ACHN (cell line): ENCODE results near the gene SRSF7.
"Not testable (repeated sequence)": the region's sequence is repeated elsewhere in the genome, so short reads cannot be mapped to it uniquely, and the experiment has no call there.

ENCODE experiments used
- DNase-seq: peaks from one replicate; pipeline ENCODE4 v3.0.0-alpha.2; 2015
- in situ Hi-C: cut with HindIII; loops from 2 replicates; pipeline ENCODE4 v1.10.0; 2017; ENCODE audit warnings: low sequenced_read_pairs, low pct_ligation_motif_present, low pct_unique_long_range_greater_than_20kb

SRSF7 gene

DNA sequence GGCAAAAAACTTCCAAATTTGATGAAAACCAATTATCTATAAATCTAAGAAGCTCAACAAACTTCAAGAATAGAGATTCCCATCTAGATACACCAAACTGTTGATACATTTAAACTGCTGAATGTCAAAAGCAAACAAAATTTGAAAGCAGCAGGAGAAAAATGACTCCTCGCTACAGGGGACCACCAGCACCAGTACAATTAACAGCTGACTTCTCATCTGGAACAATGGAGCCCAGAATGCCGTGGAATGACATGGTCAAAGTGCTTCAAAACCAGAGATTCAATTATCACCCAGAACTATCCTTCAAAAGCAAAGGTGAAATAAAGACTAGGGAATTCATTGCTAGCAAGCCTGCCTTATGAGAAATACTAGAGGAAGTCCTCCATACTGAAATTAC lies 11.6 kb downstream of the SRSF7 start:
- in situ Hi-C loops, result loop anchor here (25.0 kb wide), 1 partner anchor 152 kb away; no protein-coding TSS in a partner anchor
- no peak for DNase-seq

DNA sequence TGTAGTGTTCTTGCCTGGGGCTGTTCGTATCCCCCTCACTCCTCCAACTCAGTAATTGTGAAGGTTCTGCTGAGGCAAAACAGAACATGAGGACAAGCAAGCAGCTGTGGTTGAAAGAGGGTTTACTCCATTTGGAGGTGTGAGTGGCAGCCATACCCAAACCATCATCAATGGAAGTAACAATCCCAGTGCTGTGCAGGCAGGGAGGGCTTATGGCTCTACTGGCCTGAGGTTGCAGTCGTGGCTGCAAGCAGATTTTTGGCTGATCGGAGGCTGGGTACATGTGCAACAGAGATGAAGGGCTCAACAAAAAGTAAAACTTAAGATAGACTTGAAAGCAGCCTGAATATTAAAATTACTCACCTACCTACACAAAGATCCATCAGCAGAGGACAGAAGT lies 13.2 kb downstream of the SRSF7 start:
- in situ Hi-C loops, result loop anchor here (25.0 kb wide), 1 partner anchor 151 kb away; no protein-coding TSS in a partner anchor
- DNase-seq, result no peak

DNA sequence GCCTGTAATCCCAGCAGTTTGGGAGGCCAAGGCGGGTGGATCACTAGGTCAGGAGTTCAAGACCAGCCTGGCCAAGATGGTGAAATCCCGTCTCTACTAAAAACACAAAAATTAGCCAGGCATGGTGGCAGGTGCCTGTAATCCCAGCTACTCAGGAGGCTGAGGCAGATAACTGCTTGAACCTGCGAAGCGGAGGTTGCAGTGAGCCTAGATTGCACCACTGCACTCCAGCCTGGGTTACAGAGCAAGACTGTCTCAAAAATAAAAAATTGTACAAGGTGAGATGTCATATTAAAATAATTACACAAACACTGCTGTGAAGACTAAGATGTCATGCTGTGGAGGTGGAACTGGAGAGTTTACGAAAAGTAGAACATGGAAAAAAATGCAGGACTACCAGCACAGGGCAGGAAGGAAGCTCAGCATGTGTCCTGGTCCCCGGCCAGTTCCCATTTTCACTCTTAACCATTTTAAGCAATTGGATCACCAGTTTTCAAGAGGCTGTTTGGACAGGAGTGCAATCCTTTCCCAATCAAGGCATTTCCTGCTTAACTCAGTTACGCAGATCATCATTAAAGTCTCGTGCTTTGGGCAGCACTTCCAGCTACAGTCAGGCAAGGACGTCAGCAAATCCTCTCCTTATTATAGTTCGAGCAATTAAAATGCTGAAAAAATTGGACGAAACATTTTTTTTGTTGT lies 14.0 kb downstream of the SRSF7 start:
- in situ Hi-C loops, result loop anchor here (25.0 kb wide), 1 partner anchor 150 kb away; no protein-coding TSS in a partner anchor
- DNase-seq, result not testable (repeated sequence)

DNA sequence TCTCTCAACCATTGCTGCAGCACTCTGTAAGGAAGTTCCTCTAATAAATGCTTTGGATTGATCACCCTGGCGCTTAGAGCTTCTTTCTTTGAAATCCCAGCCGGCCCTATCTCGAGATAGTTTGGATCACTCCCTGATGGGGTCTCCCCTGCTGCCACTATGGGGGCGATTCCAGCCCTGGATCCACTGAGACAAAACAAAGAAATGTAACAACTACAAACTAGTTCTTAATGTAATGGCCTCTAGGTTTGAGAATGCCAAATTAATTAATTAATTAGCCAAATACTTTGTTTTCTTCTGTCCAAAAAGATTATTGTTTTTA lies 15.2 kb downstream of the SRSF7 start:
- in situ Hi-C loops, result loop anchor here (25.0 kb wide), 1 partner anchor 149 kb away; no protein-coding TSS in a partner anchor
- DNase-seq, result no peak

DNA sequence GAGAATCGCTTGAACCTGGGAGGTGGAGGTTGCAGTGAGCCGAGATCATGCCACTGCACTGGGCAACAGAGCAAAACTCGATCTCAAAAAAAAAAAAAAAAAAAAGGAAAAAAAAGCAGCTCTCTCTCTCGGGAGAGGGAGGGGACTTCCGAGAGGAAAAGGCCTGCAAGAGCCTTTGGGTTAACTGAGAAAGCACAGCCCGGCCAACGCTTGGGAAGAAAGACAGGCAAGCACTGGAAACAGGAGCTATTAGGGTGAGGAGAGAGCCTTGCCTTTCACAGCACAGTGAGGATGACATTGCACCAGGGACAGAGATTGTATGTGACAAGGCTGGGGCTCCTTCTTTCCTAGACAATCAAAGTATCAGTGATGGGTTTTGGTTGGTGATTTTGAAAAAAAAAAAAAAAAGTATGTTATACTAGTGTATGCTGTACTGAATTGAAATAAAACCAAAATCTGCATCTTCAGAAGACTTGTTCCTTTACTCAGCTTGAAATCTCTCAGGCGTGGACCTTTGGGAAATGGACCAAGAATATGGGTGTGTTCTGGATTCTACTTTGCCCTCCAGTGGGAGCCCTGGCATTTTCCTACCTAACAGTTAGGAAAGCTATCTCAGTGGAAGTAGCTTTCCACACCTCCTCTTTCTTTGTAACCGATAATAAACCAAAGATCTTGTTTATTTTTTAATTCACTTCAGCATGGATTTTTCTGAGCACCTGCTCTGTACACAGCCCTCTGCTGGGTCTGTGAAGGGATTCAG lies 16.7 kb downstream of the SRSF7 start:
- in situ Hi-C loops, result loop anchor here (25.0 kb wide), 1 partner anchor 147 kb away; no protein-coding TSS in a partner anchor
- no peak for DNase-seq

DNA sequence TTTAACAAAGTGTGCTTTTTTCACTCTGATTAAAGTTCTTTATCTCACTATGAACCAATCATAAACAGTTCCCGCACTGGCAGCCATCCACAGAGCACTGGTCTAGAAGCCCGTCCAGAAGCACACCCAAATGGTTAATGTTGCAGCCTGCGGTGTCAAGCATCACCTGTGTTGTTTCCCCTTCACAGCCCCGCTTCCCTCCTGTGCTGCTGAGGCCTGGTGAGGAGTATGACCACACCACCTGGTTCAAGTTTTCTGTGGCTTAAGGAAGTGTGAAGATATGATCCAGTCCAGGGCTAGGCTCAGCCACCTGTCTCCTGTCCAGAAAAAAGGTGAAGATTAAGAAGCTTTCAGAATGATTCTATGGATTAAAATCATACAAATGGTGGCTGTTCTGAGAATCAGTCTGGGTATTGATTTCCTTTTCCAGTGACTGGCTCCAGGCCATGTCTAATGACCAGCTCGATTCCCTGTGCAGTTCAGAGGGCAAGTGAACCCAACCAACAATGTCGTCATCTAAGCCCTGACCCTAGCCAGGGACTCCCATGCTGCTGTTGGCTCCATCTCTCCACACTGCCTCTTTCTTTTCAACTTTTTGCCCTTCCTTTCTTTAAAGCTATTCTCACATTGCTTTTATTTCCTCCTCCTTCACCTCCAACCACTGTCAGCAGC lies 17.7 kb downstream of the SRSF7 start:
- in situ Hi-C loops, result loop anchor here (25.0 kb wide), 1 partner anchor 146 kb away; no protein-coding TSS in a partner anchor
- DNase-seq, result no peak

DNA sequence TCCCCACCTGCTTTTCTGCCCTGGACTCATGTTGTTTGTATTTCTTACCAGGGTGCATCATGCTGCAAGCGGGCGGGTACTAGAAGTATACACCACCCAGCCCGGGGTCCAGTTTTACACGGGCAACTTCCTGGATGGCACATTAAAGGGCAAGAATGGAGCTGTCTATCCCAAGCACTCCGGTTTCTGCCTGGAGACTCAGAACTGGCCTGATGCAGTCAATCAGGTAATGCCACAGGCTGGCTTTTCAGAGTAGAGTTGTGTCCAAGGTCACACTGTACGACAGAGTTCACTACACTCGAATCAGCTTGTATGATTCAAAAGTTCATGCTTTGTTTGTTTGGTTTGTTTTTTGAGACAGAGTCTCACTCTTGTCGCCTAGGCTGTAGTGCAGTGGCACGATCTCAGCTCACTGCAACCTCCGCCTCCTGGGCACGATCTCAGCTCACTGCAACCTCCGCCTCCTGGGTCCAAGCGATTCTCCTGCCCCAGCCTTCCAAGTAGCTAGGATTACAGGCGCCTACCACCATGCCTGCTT lies 19.4 kb downstream of the SRSF7 start:
- no peak for DNase-seq
- in situ Hi-C loops, result loop anchor here (25.0 kb wide), 1 partner anchor 144 kb away; no protein-coding TSS in a partner anchor

DNA sequence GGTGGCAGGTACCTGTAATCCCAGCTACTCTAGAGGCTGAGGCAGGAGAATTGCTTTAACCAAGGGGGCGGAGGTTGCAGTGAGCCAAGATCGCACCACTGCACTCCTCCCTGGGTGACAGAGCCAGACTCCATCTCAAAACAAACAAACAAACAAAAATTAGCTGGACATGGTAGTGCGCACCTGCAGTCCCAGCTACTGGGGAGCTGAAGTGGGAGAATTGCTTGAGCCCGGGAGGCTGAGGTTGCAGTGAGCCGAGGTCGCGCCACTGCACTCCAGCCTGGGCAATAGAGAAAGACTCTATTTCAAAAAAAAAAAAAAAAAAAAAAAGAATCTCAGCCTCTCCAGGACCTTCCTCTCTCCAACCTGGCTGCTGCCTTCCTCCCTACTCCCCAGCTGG lies 20.1 kb downstream of the SRSF7 start:
- in situ Hi-C loops, result loop anchor here (25.0 kb wide), 1 partner anchor 144 kb away; no protein-coding TSS in a partner anchor
- no peak for DNase-seq

DNA sequence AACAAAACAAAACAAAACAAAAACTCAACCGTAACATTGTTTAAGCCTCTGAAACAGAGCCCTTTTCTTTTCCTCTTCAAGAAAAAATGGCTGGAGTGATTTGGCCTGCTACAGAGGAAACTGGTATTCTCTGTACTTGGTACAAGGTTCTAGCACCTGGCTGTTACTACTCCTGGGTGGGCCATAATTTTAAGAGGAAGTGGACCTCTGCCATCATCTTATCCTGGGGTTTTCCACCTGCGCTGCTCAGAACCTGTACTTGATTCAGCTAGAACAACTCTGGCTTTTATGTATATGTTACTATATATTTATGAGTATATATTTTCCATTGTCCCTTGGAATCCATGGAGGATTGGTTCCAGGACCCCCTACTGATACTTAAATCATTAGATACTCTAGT lies 22.5 kb downstream of the SRSF7 start:
- DNase-seq, result no peak
- in situ Hi-C loops, result loop anchor here (25.0 kb wide), 1 partner anchor 141 kb away; no protein-coding TSS in a partner anchor

DNA sequence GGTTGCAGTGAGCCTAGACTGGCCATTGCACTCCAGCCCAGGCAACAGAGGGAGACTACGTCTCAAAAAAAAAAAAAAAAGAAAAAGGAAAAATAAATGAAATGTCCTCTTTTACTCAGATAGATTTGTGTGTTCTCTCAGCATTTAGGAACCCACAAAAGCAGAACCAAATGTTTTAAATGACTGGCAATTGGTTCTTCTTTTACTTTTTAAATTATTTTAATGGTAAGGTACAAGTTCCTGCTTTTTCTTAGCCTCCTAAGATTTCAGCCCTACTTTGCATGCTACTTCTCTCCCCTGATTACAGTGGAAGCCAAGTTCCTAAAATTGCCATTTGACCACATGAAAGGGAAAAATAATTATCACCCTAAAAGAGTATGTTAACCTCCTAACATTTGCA lies 23.5 kb downstream of the SRSF7 start:
- DNase-seq, result no peak
- in situ Hi-C loops, result loop anchor here (25.0 kb wide), 1 partner anchor 140 kb away; no protein-coding TSS in a partner anchor

DNA sequence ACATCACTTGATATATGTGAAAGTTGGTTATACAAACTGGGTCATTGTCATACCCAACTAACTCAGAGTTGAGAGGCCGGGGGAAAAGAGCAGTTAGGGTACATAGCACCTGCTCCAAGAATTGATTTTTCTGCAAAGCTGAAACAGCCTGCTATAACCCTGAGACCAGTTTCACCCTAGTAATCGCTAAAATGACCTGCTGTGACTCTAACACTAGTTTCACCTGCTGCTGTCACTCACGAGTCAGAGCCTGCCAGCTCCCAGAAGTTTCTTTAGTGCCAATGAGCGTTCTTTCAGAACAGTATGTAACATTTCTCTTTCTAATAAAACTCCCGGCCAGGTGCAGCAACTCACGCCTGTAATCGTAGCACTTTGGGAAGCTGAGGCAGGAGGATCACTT lies 28.0 kb downstream of the SRSF7 start:
- in situ Hi-C loops, result no loop called here
- DNase-seq, result no peak

DNA sequence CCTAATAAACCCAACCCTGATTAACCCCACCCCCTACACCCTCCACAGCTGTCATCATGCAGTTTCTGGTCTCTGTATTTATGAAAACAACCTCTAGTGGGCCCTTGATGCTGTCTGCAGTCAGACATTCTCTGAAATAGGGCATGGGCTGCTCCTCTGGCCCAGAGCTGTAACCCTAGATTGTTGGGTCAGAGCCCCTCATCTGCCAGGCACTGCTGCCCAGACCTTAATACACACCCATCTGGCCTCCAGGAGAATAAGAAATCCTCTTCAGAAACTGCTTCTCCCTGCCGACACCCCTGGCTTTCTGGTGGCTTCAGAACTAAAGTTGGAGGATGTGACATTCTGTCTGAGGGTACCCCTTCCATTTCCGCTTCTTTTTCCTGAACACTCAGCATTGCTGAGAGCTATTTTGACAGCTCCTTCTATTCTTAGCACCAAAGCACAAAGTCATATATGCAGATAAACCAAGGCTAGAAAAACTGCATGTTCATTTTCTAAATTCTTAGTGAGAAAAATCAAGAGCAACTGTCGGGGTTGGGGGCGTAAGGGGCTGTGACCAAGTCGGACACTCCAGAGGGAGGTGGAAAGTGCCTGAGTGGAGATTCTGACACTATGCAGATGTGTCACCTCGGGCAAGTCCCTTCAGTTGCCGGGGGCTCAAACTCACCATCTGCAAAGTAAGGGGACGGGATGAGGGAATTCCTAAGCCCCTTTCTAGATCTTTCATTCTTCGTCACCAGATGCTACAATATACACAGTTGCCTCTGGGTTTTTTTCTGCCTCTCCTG lies 28.7 kb downstream of the SRSF7 start:
- in situ Hi-C loops, result no loop called here
- DNase-seq, result no peak

DNA sequence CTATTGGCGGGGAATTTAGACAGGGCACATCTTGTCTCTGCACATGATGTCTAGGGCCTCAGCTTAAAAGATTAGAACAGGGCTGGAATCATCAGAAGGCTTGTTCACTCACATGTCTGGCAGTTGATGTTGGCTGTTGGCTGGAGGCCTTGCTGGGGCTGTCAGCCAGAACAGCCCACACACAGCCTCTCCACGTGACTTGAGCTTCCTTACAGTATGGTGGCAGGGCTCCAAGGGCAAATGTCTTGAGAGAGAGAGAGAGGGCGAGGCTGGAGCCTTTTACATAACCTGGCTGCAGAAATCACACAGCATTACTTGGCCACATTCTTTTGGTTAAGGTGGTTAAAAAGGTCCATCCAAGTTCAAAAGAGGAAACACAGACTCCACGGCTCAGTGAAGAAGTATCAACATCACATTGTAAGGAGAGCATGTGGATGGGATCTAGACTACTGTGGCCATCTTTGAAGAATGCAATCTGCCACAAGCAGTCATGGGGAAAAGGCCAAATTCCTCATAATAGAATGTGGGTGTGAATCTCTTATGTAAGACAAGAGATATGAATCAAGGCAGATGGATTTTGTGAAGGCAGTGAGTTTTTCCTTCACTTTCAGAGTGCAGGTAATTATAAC lies 30.4 kb downstream of the SRSF7 start:
- in situ Hi-C loops, result no loop called here

DNA sequence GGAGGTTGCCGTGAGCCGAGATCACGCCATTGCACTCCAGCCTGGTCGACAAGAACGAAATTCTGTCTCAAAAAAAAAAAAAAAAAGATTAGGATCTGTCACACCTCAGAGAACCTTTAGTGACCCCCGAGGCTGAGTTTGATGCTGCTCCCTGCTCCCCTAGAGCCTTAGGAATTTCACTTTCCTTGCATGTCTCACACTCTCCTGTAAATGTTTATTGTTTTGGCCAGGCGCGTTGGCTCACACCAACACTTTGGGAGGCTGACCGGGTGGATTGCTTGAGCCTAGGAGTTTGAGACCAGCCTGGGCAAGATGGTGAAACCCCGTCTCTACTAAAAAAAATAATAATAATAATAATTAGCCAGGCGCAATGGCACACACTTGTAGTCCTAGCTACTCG lies 31.5 kb downstream of the SRSF7 start:
- peak; percentile 54 for DNase-seq
- in situ Hi-C loops, result no loop called here

More for the DNA sequence above, 30.4 kb downstream of the SRSF7 start:
- peak; percentile 100 for DNase-seq

DNA sequence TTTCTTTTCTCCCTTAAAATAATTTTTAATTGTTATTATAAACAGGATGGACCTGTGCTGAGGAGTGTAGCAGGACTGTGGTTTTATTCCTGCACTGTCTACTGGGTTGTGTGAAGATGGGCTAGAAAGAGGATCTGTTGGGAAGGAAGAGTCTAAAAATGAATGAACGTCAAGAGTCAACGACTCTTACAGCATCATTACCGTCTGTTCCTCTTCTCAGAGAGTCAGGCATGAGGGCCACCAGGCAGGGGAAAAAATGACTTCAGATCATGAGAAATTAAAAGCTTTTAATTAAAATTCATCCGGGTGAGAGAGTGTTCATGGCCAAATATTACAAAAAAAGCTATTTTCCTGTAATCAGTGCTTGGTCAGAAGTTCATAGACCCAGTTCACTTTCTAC lies 32.6 kb downstream of the SRSF7 start:
- no peak for DNase-seq
- in situ Hi-C loops, result no loop called here

DNA sequence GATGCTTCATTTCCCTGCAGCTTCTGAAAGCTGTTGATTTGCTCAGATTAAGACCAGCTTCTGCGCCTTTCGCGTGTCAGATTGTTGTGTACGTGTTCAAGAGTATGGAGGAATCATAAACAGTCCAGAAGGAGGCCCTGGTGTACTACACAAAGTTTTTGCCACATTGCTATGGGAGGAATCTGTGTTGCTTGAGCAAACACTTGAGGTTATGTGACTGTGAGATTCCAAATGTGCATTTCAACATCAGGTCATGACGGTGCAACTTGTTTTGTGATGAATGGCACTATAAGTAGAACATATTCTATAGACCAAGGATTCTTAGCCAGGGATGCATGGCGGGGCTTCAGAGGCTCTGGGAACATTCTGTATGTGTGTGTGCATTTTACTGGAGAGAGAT lies 35.0 kb downstream of the SRSF7 start:
- no peak for DNase-seq
- in situ Hi-C loops, result no loop called here

DNA sequence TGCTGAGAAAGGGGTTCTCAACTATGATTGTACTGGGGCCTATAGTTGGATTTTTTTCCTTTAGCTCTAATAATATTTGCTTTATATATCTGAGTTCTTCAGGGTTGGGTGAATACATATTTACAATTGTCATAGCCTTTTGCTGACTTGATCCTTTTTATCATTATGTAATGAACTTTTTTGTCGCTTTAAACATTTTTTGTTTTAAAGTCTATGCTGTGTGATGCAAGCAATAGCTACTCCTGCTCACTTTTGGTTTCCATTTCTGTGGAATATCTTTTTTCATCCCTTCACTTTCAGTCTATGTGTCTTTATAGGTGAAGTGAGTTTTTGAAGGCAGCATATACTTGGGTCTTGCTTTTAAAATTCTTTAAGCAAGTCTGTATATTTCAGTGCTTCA lies 36.2 kb downstream of the SRSF7 start:
- in situ Hi-C loops, DNase-seq: not testable (repeated sequence)

DNA sequence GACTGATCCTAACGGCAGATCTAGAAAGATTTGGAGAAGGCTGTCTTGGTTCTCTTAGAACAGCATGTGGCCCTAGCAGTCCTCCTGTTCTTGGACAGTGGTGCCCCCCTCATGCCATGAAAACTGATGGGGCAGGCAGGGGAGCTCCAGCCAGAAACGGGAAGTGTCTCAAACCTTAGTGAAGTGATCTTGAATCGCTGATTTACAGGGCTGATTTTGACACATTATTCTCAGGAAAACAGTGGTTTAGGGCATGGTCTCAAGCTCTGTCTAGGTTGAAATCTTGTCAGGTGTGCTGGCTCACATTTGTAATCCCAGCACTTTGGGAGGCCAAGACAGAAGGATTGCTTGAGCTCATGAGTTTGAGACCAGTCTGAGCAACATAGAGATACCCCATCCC lies 37.8 kb downstream of the SRSF7 start:
- in situ Hi-C loops, result no loop called here
- DNase-seq, result no peak
